Keratinocyte (primary cell): Measurements from ENCODE around the gene AP3S1.

Experiments
- CTCF ChIP-seq, 3 experiments: IDR thresholded peaks in 1 of 3; conservative IDR thresholded peaks in 1 of 3; optimal IDR thresholded peaks in 1 of 3; 2 replicates in 2 of 3; 3 replicates in 1 of 3; pipeline versions ENCODE3 to v1.5.1; 2011; ENCODE audit warnings: low read length in 3 of 3, mild to moderate bottlenecking in 3 of 3, moderate library complexity in 2 of 3, control low read depth in 1 of 3, inconsistent platforms in 1 of 3; ENCODE audit not compliant: insufficient read depth in 2 of 3; ENCODE audit errors: extremely low read depth in 1 of 3
- EZH2 ChIP-seq: IDR thresholded peaks from one replicate; pipeline ENCODE4 v1.6.1; 2012; ENCODE audit warnings: inconsistent platforms, mild to moderate bottlenecking, low read length, moderate library complexity

GRCh38 chr5:115875447-115875846 is 33.7 kb downstream of the AP3S1 start:
- no peak for TF ChIP-seq CTCF (optimal IDR thresholded peaks at IDR 0.05 in 1 of 3, IDR thresholded peaks at IDR 0.05 in 1 of 3, conservative IDR thresholded peaks at IDR 0.05 in 1 of 3; ENCODE audit: extremely low read depth in 1 of 3, insufficient read depth in 2 of 3, low read length in 3 of 3)
- no peak for TF ChIP-seq EZH2
